NB4 (cell line): ENCODE data around the gene ZRANB3.
"Not testable (repeated sequence)": the region's sequence is repeated elsewhere in the genome, so short reads cannot be mapped to it uniquely, and the experiment has no call there.

Experiments
- DNase-seq: peaks from one replicate; pipeline ENCODE4 v3.0.0; 2010; ENCODE audit warnings: low read depth
- H3K4me3 ChIP-seq: one replicate; pipeline ENCODE4 v1.5.1; 2011; ENCODE audit warnings: mild to moderate bottlenecking, low read depth, low read length, moderate library complexity
- CTCF ChIP-seq: IDR thresholded peaks from one replicate; pipeline ENCODE4 v1.5.1; 2012; ENCODE audit warnings: low read depth, low read length
- MAX ChIP-seq: IDR thresholded peaks from 2 replicates; pipeline ENCODE4 v1.6.1; 2011; ENCODE audit warnings: low read depth, low read length
- MYC ChIP-seq: IDR thresholded peaks from 2 replicates; pipeline ENCODE4 v1.6.1; 2011; ENCODE audit warnings: low read depth, low read length
- POLR2A ChIP-seq: IDR thresholded peaks from 2 replicates; pipeline ENCODE4 v1.6.1; 2011; ENCODE audit warnings: mild to moderate bottlenecking; ENCODE audit not compliant: insufficient read length; ENCODE audit errors: extremely low read depth

The ZRANB3 gene

GRCh38 chr2:135473567-135473966 lies 57.5 kb downstream of the ZRANB3 start:
- DNase-seq = peak; percentile 59
- H3K4me3 ChIP-seq = no peak overlapping the region
- TF ChIP-seq CTCF (peak; percentile 66), MAX (no peak), POLR2A (no peak)

GRCh38 chr2:135471106-135471505 lies 59.9 kb downstream of the ZRANB3 start:
- TF ChIP-seq MYC = no peak
- no peak overlapping the region for H3K4me3 ChIP-seq
- no peak for DNase-seq

GRCh38 chr2:135457279-135457678 lies 73.7 kb downstream of the ZRANB3 start:
- no peak for DNase-seq
- no peak overlapping the region for H3K4me3 ChIP-seq
- TF ChIP-seq MAX (no peak), CTCF (no peak), MYC (no peak), POLR2A (no peak)

- no peak for TF ChIP-seq MYC
- no peak for TF ChIP-seq POLR2A
- DNase-seq = no peak
- H3K4me3 ChIP-seq = no peak overlapping the region
These were observed 74.2 kb downstream of the ZRANB3 start for GRCh38 chr2:135456835-135457234.

GRCh38 chr2:135456431-135456830 lies 74.6 kb downstream of the ZRANB3 start:
- TF ChIP-seq MAX = no peak
- TF ChIP-seq CTCF = no peak
- no peak for TF ChIP-seq POLR2A
- no peak for TF ChIP-seq MYC
- no peak overlapping the region for H3K4me3 ChIP-seq
- no peak for DNase-seq

GRCh38 chr2:135454608-135455007 lies 76.4 kb downstream of the ZRANB3 start:
- H3K4me3 ChIP-seq = no peak overlapping the region
- DNase-seq = no peak
- TF ChIP-seq MYC (no peak), CTCF (no peak), MAX (no peak), POLR2A (no peak)

- not testable (repeated sequence) for H3K4me3 ChIP-seq, DNase-seq
These were observed 78.0 kb downstream of the ZRANB3 start for GRCh38 chr2:135453027-135453426.

- DNase-seq = peak; percentile 23
- no peak overlapping the region for H3K4me3 ChIP-seq
- TF ChIP-seq CTCF (no peak), POLR2A (no peak), MYC (no peak), MAX (no peak)
These were observed 79.1 kb downstream of the ZRANB3 start for GRCh38 chr2:135451966-135452365.

GRCh38 chr2:135443013-135443412 lies 88.0 kb downstream of the ZRANB3 start:
- not testable (repeated sequence) for H3K4me3 ChIP-seq, DNase-seq

- DNase-seq = not testable (repeated sequence)
These were observed 95.9 kb downstream of the ZRANB3 start for GRCh38 chr2:135435155-135435554.

More at GRCh38 chr2:135435155-135435554, 95.9 kb downstream of the ZRANB3 start:
- not testable (repeated sequence) for H3K4me3 ChIP-seq
